A172 (cell line): Measurements from ENCODE around the gene PRXL2C. TPM values are rescaled to one million over a fixed set of nuclear protein-coding genes. Genes with fewer than 3 reads are reported as not detected.
"Not testable (repeated sequence)": the region's sequence is repeated elsewhere in the genome, so short reads cannot be mapped to it uniquely, and the experiment has no call there.

ENCODE experiments used
- DNase-seq: peaks from one replicate; pipeline ENCODE4 v3.0.0-alpha.2; 2015; ENCODE audit warnings: low spot score
- total RNA-seq: library from RNA; depleted of rRNA; stranded (reverse); fragments of >200 nt; shearing (Covaris generic); gene quantifications from 2 replicates; pipeline ENCODE4 v1.2.3, GENCODE V29; 2014; rRNA removed

PRXL2C gene
- total RNA-seq, result 37.4 and 38.4 TPM in 2 replicates

DNA sequence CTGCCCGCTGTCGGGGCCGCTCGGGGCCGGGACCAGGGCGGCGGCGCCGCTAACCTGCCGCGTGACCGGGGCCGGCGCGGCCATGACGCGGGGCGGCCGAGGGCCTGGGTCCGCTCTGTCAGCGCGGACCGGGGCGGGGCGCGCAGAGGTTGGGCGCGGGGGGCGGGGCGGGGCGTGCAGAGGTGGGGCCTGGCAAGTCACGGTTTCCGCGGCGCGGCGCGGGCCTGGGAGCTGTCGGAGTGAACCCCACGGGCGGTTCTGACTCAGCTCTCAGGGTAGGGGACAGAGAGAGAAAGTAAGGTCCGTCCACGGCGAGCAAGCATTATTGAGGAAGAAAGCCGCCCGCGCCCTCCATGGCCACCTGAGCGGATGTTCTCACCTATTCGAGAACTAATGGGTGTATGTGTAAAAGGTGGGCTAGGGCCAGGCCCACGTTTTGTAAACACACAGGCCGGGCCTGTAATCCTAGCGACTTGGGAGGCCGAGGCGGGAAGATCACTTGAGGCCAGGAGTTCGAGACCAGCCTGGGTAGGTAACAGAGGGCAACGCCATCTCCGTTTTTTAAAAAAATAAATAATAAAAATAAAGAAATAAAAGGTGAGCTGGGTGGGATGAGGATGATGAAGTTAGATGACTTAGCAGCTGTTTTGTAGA, at the start of gene PRXL2C:
PRXL2C (minus strand) TSS at position 120 of the 654 bp plus-strand sequence; CDS start at position 84, 36 bp downstream.
- DNase-seq, result peak; percentile 67

DNA sequence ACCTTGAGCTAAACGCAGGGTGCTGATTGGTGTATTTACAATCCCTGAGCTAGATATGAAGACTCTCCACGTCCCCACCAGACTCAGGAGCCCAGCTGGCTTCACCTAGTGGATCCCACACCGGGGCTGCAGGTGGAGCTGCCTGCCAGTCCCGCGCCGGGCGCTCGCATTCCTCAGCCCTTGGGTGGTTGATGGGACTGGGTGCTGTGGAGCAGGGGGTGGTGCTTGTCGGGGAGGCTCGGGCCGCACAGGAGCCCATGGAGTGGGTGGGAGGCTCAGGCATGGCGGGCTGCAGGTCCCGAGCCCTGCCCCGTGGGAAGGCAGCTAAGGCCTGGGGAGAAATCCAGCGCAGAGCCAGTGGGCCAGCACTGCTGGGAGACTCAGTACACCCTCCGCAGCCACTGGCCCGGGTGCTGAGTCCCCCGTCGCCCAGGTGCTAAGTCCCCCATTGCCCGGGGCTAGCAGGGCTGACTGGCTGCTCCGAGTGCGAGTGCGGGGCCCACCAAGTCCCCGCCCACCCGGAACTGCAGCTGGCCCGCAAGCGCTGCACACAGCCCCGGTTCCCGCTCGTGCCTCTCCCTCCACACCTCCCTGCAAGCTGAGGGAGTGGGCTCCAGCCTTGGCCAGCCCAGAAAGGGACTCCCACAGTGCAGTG, 45.7 kb upstream of the PRXL2C start:
- not testable (repeated sequence) for DNase-seq

DNA sequence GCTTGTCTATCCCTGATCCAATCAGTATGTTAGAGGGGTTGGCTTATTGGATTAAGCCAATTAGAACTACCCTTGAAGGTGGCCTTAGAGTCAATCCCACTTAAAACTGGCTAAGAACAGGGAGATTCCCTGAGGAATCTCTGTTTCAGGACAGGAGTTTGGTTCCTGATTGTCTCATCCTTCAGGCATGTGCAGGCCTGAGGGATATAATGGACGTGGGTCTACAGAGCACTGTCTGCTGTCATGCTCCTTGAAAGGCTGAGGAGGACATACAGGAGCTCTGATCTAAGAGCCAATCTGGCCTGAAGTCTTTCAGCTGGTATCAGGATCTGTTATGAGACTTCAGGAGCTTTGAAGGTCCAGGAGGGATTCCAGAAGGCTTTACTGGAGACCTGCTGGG, 36.2 kb upstream of the PRXL2C start:
- no peak for DNase-seq

DNA sequence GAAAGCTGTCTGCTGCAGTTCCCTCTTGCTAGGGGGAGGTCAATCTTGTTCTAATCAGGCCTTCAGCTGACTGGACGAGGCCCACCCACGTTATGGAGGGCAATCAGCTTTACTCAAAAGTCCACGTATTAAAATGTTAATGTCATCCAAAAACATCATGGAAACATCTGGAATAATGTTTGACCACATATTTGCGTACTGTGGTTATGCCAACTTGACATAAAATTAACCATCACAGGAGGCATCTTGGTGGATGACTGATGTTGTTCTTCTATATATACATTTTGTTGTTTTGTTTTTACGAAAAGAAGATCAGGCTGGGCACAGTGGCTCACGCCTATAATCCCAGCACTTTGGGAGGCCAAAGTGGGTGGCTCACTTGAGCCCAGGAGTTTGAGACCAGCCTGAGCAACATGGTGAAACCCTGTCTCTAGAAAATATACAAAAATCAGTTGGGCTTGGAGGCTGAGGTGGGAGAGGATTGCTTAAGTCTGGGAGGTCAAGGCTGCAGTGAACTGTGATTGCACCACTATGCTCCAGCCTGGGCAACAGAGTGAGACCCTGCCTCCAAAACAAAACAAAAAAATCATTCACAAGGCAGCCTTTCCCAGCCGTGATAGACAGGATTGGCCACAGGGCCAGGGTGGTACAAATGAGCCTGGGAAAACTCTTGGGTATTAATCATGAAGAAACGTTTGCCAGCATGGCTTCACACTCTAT, 33.8 kb upstream of the PRXL2C start:
- no peak for DNase-seq

DNA sequence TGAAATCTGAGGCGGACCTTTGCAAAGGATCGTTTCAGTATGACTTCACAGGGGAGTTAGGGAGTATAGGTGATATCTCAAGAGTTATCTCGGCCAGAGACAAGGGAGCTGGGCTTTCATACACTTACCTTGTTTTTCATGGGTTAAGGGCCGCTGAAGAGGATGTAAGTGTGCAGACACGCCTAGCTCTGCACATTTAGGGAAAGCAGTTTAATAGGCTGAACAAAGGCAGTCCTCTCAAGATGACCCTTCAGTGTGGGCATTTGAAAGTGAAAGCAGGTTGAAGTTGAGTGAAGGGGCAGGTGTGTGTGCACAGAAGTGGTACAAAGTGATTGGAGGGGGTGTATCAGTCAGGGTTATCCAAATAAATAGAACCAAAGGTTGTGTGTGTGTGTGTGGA, 33.1 kb upstream of the PRXL2C start:
- no peak for DNase-seq

DNA sequence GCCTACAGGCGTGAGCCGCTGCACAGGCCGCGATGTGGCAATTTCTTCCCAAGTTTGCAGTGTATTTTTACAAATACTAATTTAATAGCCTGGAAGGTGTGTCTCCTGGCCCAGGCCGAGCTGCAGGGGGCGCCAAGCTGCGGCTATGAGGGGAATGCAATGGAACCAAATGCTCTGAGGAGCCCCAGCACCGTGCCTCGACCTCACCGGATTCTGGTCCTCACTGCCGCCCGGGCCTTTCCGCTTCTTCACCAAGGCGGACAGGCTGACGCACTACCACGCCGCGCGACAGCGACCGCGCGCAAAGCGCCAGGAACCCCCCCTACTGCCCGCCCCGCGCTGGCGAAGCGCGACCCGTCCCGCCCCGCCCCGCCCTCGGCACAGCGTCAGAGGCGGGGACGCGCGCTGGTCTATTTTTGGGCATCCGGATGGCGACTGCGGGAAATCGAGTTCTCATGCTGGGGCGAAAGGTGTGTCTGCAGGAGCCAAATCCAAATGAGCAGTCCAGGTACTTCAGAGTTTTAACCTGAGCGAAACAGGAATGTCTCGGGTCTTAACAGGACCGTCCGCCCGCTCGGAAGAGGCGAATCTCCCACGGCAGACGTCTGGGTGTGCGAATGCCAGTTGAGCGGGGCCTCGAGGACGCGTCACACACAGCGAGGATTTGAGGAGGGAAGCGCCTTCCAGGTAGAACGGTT, 31.7 kb upstream of the PRXL2C start:
- no peak for DNase-seq

DNA sequence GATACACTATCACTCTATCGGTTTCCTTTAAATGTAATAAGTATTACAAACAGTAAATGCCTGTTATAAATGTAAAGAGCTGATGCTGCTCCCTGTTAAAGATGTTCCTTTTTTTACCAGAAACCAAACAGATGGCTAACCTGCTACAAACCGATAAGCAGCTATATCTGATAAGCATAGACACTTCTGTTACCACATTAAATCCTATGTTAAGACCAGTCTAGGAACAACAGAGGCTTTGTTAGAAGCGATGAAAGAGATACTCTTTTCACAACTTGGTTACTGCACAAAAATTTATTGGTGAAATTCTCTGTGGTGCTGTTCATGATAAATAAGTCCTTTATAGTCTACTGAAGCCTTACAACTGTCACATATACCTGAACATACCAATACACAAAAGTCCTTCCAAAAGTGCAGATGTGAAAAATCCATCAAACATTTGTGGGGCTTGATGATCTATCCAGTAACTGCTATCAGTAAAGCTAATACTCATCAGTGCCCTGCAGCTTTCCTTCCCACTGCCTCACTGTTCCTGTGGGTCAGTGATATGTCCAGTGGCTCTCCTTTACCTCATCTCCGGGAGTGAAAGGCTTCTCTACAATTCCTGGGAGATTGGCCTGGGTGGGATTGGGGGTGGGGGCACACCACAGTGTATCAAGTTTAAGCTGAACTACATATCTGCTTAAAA, 25.8 kb upstream of the PRXL2C start:
- no peak for DNase-seq

GRCh38 chr9:96674906-96675538, 19.9 kb upstream of the PRXL2C start:
- peak; percentile 95 for DNase-seq

DNA sequence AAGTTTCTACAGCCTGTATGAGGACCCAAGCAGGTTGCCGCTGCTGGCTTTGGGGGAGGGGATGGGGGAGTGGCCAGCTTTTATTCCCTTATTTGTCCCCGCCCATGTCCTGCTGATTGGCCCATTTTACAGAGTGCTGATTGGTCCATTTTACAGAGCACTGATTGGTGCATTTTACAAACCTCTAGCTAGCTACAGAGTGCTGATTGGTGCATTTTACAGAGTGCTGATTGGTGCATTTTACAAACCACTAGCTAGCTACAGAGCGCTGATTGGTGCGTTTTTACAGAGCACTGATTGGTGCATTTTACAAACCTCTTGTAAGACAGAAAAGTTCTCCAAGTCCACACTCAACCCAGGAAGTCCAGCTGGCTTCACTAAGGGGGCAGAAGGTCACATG, 18.7 kb upstream of the PRXL2C start:
- DNase-seq, result not testable (repeated sequence)

- DNase-seq, result no peak
Observed at GRCh38 chr9:96668868-96669534, 13.9 kb upstream of the PRXL2C start.

GRCh38 chr9:96667363-96667728, 12.2 kb upstream of the PRXL2C start:
- DNase-seq, result no peak

DNA sequence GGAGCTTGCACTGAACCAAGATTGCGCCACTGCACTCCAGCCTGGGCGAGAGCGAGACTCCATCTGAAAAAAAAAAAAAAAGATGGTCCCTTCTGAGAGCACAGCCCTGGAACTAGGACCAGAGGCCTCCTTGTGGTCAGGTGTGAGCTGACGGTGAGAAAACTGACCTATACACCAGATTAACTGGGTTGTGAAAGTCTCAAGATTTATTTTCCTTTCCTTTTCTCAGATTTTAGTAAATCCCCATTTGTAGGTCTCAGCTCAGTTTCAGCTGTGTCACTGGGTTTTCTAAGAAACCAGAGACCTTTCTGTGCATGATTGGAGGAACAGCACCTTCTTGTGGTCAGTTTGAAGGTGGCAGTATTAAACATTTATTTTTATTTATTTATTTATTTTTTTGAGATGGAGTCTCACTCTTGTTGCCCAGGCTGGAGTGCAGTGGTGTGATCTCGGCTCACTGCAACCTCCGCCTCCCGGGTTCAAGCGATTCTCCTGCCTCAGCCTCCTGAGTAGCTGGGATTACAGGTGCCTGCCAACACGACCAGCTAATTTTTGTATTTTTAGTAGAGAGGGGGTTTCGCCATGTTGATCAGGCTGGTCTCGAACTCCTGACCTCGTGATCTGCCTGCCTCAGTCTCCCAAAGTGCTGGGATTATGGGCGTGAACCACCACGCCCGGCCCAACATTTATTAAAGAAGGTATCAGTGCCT, 11.7 kb upstream of the PRXL2C start:
- peak; percentile 80 for DNase-seq

GRCh38 chr9:96665789-96666188, 10.7 kb upstream of the PRXL2C start:
- no peak for DNase-seq

GRCh38 chr9:96663506-96664120, 8.5 kb upstream of the PRXL2C start:
- peak; percentile 48 for DNase-seq

DNA sequence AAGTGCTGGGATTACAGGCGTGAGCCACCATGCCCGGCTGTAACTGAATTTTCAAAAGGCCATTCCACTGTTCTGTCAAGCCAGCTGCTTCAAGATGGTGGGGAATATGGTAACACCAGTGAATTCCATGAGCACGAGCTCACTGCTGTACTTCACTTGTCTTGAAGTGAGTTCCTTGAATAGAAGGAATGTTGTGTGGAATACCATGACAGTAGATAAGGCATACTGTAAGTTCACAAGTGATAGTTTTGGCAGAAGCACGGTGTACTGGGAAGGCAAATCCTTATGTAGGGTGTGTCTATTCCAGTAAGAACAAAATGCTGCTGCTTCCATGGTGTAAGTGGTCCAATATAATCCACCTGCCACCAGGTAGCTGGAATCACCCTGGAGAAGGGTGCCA, 6.6 kb upstream of the PRXL2C start:
- peak; percentile 57 for DNase-seq

DNA sequence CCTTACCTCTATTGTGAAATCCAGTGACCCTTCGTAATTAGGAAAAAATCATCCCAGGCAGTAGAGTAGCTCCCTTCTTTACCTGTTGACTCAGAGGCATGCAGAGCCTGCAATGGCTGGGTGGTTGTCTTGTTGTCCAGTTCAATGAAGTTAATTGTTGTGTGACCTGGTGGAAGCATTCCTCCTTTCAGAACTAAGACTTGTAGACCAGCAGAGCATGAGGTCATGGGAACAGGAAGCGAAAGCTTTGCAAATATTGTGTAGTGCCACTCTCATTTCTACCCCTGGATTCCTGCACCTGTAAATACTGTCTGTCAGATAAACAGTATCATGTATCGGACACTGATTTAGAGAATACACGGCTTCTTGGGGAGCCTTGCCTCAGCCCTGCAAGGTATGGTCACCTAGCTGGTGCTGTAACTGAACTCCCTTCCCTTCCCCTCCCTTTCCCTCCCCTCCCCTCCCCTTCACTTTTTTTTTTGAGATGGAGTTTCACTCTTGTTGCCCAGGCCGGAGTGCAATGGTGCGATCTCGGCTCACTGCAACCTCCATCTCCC, 5.7 kb upstream of the PRXL2C start:
- no peak for DNase-seq

DNA sequence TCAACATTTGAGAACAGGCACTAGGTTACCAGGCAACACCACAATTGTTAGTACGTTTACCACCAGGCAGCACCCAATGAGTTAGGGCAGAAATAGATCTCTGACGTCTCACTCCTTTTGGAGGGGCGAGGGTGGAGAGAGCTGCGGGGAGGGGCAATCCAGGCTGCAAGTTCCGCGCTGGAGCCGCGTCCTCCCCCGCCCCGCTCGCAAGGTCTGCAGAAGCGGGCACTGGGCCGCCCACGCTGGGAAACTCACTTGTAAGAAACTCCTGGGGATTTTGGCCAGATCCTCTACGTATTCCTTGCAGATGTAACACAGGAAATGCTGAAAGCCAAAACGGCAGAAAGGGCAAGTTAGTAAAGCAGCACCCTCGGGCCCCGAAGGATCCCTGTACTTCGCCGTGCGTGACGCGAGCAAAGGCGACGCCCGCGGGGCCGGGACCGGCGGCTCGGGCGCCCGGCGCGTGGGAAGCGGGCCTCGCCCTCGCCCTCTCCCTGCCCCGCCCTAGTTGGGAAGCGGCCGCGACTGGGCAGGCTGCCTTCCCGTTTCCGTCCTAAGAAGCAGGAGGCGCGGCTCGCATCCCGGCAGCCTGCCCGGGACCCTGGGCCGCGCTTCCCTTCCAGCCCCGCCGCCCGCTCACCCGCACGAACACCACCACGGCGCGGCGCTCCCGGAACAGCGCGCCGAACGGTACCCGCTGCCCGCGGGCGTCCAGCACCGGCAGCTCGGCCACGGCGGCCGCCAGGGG, 493 bp downstream of the PRXL2C start:
- DNase-seq, result peak; percentile 72

- DNase-seq, result peak; percentile 41
Observed at GRCh38 chr9:96651626-96652025, 3.5 kb downstream of the PRXL2C start.
